ENCODE measurements around the gene TGM1. TPM values are rescaled to one million over a fixed set of nuclear protein-coding genes. Genes with fewer than 3 reads are reported as not detected.

TGM1 gene
- polyA plus RNA-seq, 1 of the 3 experiments (the other 2 are of a cell fraction), result 2.7 TPM

- Histone ChIP-seq H3K9me3 (no peaks in the 10 kb centered on the region), H3K9ac (no peak overlapping the region), H3K36me3 (replicated peaks in 1 of 2; ENCODE audit: control insufficient read depth in 1 of 2, insufficient read depth in 2 of 2, low read length in 1 of 2) (peaks cover 6 to 44% of the 10 kb centered on the region in 2 experiments), H3K9me2 (no peaks in the 10 kb centered on the region), H2AFZ (ENCODE audit: low read depth) (no peak overlapping the region), H3K27me3 (ENCODE audit: insufficient read depth) (no peaks in the 10 kb centered on the region), H3K79me2 (ENCODE audit: insufficient read depth) (no peaks in the 10 kb centered on the region), H3K27ac (ENCODE audit: low read depth in 2 of 2, low read length in 1 of 2) (no peak overlapping the region), H3F3A (replicated peaks; ENCODE audit: insufficient read depth) (peaks cover 4% of the 10 kb centered on the region), H3K4me2 (no peak overlapping the region), H4K20me1 (ENCODE audit: insufficient read depth) (no peaks in the 10 kb centered on the region), H3K4me1 (ENCODE audit: control insufficient read depth in 1 of 2, insufficient read depth in 2 of 2, low read depth in 1 of 2, low read length in 1 of 2) (peaks cover 0 to 2% of the 10 kb centered on the region in 2 experiments; a peak in 1 of 4 replicates), H3K4me3 (ENCODE audit: low read depth in 2 of 2, low read length in 1 of 2) (no peak overlapping the region)
- ChIA-PET POLR2A (no interaction called here), CTCF (interaction anchor here (2.3 to 6.7 kb wide), 6 partner anchors 11 to 127 kb away, joined by 8 to 115 read pairs (median 28); partner anchors contain the start of genes DHRS1 and NOP9)
- TF ChIP-seq RAD21 (IDR thresholded peaks at IDR 0.05; ENCODE audit: low read length) (no peak), NRF1 (IDR thresholded peaks at IDR 0.05; ENCODE audit: low read depth, low read length) (no peak), TEAD4 (IDR thresholded peaks at IDR 0.05; ENCODE audit: borderline replicate concordance, insufficient read depth) (no peak), TAF1 (IDR thresholded peaks at IDR 0.05; ENCODE audit: borderline replicate concordance, low read depth, low read length) (no peak), RFX5 (IDR thresholded peaks at IDR 0.05; ENCODE audit: low read length) (no peak), FOSL2 (IDR thresholded peaks at IDR 0.05; ENCODE audit: borderline replicate concordance, low read depth) (no peak), MXI1 (IDR thresholded peaks at IDR 0.05; ENCODE audit: low read depth, low read length) (no peak), ZBTB33 (IDR thresholded peaks at IDR 0.05; ENCODE audit: borderline replicate concordance, low read depth) (no peak), CTCF (IDR thresholded peaks at IDR 0.05) (no peak), GATA2 (CRISPR knock-in tag; IDR thresholded peaks at IDR 0.05) (no peak), PBX3 (IDR thresholded peaks at IDR 0.05) (no peak)
- WGBS (ENCODE audit: low lambda C conversion rate), result 84% methylated on average over 3 of the region's 5 CpGs
- no peak for DNase-seq
Observed at GRCh38 chr14:24310265-24310645, 47.3 kb upstream of the TGM1 start.

Data from SK-N-SH (cell line).